HFF-Myc (cell line): ENCODE measurements around the gene ACOX2.

Source experiments
- DNase-seq: peaks from one replicate; pipeline ENCODE4 v3.0.0-alpha.2; 2011; ENCODE audit warnings: low read depth; ENCODE audit errors: extremely low read depth
- H3K4me3 ChIP-seq: replicated peaks from 2 replicates; pipeline ENCODE4 v1.5.1; 2011; ENCODE audit warnings: low read depth, mild to moderate bottlenecking, control low read depth, low read length
- TF ChIP-seq, protein P1 (sequence below): IDR thresholded peaks from 2 replicates; pipeline ENCODE4 v1.5.1; 2012; ENCODE audit warnings: mild to moderate bottlenecking, low read depth, low read length, control low read depth; ENCODE audit errors: missing control alignments

ACOX2 gene

DNA sequence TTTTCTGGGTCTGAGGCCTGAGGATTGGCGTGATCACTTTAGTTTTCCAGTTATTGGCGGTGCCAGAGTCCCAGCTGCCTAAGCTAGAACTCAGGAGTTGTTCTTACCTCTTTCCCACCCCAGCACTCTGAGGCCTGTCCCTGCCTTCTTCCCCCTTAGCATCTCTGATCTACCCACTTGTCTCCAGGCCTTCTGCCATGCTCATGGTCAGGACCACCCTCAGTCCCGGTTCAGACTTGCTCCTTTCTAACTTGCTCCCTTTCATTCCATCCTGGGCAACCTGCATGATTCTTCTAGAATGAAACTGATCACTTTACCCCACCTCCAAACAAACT is 15.7 kb downstream of the ACOX2 start:
- no peak overlapping the region for H3K4me3 ChIP-seq
- TF ChIP-seq, protein P1, sequence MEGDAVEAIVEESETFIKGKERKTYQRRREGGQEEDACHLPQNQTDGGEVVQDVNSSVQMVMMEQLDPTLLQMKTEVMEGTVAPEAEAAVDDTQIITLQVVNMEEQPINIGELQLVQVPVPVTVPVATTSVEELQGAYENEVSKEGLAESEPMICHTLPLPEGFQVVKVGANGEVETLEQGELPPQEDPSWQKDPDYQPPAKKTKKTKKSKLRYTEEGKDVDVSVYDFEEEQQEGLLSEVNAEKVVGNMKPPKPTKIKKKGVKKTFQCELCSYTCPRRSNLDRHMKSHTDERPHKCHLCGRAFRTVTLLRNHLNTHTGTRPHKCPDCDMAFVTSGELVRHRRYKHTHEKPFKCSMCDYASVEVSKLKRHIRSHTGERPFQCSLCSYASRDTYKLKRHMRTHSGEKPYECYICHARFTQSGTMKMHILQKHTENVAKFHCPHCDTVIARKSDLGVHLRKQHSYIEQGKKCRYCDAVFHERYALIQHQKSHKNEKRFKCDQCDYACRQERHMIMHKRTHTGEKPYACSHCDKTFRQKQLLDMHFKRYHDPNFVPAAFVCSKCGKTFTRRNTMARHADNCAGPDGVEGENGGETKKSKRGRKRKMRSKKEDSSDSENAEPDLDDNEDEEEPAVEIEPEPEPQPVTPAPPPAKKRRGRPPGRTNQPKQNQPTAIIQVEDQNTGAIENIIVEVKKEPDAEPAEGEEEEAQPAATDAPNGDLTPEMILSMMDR: no peak
- DNase-seq: no peak

DNA sequence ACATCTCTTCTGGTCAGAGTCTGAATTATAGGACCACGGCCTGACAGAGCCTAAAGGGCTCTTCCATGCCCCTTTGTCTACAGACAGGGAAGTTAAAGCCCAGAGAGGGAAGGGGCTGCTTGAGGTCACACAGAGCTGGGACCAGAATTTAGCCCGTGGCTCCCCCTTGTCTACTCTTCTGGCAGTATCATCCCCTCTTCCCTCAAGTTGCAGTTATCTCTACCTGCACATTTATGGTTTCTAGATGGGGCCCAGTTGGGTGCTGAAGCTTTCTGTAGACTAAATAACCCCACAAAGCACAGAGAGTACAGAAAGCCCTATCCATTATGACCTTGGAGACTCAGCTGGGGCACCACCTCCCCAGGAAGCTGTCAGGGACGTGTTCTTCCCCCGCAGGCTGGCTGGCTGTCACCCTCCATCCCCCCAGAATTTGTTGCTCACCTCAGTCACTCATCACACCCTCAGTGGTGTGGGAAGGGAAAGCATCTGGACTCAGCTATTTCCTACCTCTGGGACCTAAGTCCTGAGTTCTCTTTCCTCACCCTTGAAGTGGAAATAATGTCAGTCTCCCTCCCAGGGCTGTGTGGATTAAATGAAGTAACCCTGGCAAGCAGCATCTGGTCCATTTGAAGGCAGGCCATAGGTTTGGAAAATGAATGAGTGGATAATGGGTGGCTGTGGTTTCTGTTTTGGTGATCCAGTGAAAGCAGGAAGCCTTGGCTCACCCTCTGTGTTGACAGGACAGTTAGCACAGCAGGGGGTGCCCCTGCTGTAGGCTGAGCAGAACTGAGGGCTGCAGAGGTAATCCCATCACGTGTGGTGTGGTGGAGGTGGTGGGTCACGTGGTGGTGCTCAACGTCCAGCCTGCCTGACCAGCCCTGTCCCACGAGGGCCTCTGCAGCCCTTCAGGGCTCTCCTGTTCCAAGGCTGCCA is 16.3 kb downstream of the ACOX2 start:
- no peak for DNase-seq
- TF ChIP-seq, protein P1: no peak
- no peak overlapping the region for H3K4me3 ChIP-seq

DNA sequence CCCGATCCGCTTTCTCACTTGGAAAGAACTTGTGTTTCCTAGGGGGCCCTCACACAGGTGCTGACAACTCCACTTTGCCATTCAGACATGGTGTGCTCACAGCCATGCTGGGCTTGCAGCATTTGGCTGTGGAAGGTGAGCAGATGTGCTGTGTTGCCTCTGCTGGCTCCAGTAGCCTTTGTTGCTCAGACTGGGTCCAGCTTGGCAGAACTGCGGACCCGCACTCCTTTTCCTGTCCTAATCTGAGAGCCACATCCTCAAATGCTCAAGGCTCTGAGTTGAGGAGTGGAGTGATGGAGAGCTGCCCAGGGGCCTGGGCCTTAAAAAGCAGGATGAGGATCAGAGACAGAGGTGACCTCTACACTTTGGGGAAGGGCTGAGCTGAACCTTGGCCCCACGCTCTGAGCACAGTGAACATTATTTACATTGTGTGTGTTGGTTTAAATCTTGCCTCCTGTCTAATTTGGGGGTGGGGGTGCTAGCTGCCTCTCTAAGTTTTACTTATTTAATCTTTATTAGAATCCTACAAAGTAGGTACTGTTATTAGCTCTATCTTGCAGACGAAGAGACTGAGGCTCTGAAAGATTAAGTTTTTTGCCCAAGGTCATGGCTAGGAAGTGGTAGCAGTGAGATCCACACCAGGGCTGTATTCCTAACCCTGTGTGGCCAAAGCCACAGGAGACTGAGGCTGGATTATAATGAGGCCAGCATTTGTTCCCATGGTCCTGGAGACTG is 17.2 kb downstream of the ACOX2 start:
- no peak overlapping the region for H3K4me3 ChIP-seq
- DNase-seq: no peak
- TF ChIP-seq, protein P1: no peak

DNA sequence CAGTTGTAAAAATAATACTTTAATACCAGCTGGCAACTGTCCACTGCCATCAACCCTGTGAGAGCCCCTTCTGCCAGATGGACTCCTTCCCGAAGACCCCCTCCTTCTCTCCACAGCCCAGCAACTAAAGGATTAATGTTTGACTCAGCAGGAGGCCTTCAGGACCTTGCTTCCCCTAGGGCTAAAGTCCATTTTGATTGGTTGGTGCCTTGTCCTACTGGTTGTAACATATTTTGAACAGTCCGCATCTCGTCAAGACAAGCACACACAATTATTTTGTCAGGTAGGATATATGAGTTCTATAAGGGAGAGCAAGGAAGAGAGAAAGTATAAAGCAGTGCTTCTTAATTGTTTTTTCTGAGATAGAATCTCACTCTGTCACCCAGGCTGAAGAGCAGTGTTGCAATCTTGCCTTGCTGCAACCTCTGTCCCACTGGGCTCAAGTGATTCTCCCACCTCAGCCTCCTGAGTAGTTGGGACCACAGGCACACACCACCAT is 18.6 kb downstream of the ACOX2 start:
- H3K4me3 ChIP-seq: no peak overlapping the region
- TF ChIP-seq, protein P1: no peak
- no peak for DNase-seq

DNA sequence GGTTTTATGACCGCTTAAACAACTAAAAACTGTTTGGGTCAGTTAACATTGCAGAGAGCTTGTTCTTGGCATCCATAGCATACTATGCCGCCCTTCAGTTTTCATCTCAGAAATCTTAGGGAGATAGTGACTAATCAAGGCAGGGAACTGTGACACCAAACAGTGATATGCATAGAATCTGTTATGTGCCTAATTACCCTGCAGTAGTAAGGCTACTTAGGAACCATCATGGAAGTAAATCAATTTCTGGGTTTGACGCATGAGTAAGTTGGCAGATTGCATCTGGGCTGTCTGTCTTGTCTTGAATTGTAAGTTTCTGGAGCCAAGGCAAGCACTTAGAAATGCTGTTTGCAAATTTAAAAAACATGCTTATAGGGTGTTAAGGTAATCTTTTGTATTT is 22.6 kb downstream of the ACOX2 start:
- H3K4me3 ChIP-seq: no peak overlapping the region
- TF ChIP-seq, protein P1: no peak
- DNase-seq: no peak

DNA sequence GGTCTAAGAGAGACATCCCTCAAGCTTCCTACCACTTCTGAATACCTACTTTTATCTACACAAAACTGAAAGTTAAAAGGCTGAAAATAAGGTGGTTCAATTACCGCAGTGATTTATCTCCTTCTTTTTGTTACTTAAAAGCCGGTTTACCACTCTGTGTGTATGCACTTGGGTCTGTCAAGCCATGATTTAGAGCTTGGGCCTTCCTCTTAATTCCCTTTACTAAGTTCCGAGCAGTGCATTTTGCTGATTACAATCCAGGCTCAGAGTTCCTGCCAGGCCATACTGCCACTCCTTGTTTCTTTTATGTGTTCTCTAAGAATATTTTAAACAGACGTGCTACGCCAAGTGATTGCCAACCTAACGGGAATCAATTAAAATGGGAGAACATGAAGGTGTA is 28.6 kb downstream of the ACOX2 start:
- no peak overlapping the region for H3K4me3 ChIP-seq
- TF ChIP-seq, protein P1: no peak
- no peak for DNase-seq
